ENCODE data around the gene MTERF4.

Gene MTERF4

GRCh38 chr2:241133436-241133820, 31.3 kb upstream of the MTERF4 start:
- DNase-seq = no peak

DNA sequence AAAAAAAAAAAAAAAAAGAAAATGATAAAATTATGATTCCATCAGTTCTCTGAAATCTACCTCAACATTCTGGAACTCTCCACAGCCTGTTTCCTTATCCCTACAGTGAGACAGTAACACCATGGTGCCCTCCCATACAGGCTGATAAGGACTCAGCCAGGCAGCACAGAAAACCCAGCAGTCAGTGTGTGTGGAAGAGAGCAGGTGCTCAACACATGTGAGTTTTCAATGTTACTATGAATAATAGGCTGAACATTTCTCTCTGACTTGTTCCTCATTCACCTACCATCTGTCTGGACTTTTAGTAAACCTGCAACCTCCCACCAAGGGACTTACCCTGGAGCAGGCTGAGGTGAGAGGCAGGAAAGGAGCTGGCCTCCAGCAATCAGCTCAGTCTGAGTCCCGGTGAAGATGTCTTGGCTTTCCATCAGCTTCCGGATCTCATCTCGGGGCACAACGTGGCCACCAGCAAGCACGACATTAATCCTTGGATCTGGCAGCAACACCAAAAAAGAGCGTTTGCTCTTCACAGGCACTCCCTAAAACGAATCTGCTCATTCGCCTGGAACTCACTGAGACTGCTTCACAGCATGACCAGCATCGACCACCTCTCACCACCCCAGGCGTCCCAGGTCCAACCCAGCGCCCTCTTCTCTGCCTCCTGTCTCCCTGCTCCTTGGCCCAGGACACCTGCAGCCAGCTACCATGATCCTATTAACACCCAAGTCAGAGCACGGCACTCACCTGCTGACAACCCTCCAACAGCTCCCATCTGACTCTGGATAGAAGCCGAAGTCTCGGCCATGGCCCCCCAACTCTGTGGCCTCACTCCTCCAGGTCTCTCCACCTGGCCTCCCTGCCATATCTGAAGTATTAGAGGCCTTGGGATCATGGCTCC, 30.7 kb upstream of the MTERF4 start:
- DNase-seq = no peak

DNA sequence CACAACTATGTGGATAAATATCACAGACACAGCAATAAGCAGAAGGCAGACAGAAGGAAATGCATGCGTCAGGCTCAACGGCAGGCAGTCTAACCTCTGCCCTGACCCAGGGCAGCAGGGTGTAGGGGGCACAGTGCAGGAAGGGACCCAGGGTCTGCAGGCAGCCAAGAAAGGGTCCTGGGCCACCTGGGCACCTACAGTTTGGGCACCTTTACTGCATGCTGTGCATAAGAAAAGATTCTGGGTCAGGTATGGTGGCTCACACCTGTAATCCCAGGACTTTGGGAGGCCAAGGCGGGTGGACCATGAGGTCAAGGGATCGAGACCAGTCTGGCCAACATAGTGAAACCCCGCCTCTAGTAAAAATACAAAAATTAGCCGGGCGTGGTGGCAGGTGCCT, 29.4 kb upstream of the MTERF4 start:
- no peak for DNase-seq

GRCh38 chr2:241130316-241130715, 28.2 kb upstream of the MTERF4 start:
- DNase-seq = no peak

DNA sequence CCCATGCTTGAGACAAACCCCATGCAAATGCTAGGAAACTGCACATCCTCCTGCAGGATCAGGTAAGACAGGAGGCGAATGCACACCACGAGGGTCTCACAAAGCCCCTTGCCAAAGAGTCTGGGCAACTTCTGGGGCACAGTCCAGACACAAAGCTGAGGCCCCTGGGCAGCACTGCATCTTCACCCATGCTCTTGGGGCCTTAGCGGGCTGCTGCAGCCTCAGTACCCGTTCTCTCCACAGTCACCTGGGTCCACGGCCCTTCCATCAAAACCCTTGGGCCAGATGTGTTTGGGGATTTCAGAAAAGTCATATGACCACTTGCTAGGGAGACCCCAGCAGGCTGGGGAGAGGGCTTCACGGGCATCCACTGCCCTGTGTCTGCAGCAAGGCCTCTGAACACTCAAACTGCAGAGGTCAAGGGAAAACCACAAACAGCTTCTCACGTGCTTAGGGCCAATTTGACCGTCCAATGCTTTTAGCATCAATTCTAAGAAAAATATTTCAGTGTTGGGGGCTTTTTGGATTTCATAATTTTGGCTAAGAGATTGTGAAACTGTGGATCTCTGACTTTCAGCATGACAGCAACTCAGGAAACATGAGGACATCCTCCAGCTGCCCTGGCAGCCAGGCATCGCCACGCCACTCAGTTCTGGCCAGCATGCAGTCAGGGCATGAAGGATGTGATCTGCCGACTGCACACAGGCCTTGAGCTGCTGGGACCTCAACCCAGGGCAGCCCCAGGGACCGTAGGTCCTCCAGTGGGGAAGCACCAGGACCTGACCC, 27.2 kb upstream of the MTERF4 start:
- no peak for DNase-seq

DNA sequence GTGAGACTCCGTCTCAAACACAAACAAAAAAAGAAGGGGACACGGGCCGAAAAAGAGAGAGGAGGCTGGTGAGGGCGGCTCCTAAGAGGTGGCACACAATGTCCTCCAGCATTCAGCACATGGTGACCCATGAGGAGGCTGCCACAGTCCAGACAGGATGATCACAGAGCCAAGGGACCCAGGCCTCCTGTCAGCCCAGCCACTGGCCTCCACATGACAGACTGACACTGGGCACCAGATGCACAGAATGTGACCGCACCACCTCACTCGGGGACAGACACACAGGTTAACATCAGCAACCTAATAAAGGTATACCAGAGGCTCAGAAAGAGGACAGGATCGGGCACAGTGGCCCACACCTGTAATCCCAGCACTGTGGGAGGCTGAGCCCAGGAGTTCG, 26.2 kb upstream of the MTERF4 start:
- DNase-seq = no peak

DNA sequence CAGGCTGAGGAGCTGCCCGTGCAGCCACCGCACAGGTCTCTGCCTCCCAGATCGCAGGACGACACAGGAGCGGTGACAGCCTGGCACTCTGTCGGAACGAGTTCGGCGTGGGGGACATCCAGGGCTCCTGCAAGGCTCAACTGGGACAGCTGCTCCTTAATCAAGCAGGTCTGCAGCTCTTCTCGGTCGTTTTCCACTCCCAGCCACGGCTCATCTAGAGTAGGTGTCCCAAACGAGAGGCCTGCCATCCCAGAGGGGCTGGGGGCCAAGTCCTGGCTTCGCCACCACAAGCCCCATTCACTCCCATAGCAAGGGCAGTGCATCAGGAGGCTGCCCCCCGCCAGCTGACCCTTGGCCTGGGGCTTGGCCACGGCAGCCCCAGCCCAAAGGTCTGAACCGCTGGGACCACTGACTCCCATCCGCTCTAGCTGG, 24.7 kb upstream of the MTERF4 start:
- DNase-seq = no peak

DNA sequence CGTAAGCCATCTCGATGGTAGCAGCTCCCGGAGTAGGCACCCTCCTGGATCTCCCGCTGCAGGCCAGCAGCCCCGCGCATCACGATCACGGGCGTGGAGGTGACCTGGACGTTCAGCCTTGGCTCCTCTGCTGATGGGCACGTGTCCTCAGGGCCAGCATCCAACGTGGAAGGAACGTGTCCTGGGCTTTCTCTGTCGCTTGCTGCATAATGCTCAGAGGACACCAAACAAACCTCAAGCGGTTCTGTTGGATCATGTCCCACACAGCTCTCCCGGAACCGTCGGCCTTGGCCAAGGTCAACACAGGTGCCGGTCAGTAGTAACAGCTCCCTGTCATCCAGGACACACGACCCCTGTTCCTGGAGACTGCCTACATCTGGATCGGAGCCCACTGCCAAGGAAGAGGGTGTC, 24.1 kb upstream of the MTERF4 start:
- DNase-seq = no peak

GRCh38 chr2:241125626-241126025, 23.5 kb upstream of the MTERF4 start:
- DNase-seq = no peak

GRCh38 chr2:241123816-241124536, 21.9 kb upstream of the MTERF4 start:
- no peak for DNase-seq

DNA sequence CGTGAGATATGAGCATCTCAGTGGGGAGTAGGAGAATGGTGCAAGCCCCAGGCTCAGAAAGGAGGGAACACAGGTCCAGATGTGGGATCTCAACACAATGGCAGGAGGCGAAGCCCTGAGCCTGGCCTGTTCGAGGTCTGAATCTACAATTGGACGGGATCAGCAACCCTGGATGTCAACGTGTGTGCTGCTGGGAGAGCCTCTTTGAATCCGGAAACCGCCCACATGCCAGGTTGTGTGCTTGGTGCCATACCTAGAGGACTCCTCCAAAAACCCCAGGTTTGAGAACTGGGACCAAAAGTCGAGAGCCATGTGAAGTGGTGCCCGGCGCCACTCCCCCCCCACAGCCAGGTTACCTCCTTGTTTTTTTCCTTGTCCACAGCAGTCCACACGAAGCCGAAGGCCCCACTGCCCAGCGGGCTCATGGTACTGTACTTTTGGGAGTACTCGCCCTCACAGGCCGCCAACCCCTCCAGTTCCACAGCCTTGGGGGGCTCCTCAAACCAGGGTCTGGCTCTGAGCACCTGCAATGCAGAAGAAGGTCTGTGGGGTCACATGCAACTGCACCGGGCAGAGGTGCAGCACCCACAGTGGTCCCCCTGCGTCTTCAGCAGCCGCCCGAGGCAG, 20.4 kb upstream of the MTERF4 start:
- no peak for DNase-seq

- DNase-seq = no peak
Observed at GRCh38 chr2:241121008-241121407, 18.9 kb upstream of the MTERF4 start.

GRCh38 chr2:241120440-241120839, 18.4 kb upstream of the MTERF4 start:
- no peak for DNase-seq

DNA sequence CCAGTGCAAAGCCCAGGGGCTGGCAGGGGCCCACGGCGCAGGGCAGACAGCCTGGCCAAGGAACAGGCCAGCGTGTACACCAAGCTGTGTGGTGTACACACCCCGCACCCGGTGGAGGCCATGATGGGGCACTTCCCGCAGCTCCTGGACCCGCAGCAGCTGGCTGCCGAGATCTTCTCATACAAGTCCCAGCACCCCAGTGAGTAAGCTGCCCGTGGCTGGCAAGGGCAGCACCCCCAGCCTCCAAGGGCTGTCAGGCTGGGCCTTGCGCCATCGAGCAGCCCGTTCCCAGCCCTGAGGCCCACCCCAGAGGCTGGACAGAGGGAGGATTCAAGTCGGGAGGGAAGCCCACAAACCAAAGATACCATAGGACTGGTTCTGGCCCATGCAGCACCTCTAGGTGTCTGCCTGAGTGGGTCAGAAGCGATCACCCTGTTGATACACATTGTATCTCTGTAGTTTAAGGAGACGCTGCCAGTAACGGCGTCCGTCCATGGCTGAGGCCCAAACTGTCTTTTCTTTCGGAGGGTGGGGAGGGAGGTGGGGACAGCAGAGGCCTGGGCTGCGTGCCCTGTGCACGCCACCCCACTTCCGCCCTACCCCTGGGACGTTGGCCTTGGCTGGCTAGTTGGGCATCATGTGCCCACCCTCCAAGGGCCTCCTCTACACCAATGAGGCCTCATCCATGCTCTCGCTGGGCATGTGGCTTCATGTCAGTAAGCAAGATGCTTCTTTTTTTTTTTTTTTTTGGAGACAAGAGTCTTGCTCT, 16.8 kb upstream of the MTERF4 start:
- no peak for DNase-seq

DNA sequence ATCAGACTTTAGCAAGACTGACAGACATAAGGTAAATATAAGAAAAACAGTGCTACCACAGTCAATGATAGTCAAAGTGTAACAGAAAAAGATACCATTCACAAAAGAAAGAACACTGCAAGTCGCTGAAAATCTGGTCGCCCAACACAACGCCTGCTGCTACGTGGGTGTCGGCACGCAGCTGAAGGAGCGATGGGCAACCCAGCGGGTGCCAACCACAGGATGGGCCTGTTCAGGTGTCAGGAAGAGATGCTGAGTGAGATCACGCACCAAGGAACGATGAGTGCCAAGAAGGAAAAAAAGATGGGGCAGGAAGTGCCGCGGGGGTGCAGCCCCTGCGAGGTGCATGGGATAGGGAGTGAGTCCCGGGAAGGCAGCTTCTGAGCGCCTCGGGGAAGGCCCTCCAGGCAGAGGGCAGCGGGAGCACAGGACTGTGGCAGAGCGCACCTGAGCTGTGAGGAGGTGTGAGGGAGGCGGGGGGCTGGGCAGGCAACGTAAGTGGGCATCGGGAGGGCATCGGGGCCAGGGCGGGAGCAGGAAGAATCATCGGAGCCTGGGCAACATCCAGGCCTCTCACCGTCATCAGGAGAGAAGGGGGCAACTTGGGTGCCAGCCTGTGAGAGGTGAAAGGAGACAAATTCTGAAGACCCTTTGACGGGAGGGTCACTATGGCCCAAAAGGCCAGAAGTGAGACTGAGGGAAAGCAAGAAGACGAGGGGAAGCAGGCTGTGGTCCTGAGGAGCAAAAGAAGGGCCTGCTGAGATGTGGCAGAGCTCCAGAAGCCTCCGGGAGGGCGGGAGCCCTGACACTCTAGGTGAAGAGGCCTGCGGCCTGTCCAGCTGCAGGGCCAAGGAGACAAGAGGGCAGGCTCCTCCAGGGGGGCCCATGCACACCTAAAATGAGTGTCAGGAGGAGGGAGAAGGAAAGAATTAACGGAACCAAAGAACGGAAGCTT, 14.8 kb upstream of the MTERF4 start:
- no peak for DNase-seq

DNA sequence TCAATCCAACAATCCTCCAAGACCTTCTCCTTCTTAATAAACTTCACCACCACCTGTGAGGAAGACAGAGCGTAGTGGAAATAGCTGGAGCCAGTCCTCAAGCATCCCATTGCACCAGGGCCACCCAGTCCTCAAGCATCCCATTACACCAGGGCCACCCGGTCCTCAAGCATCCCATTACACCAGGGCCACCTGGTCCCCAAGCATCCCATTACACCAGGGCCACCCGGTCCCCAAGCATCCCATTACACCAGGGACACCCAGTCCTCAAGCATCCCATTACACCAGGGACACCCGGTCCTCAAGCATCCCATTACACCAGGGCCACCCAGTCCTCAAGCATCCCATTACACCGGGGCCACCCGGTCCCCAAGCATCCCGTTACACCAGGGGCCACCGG, 13.3 kb upstream of the MTERF4 start:
- DNase-seq = no peak

DNA sequence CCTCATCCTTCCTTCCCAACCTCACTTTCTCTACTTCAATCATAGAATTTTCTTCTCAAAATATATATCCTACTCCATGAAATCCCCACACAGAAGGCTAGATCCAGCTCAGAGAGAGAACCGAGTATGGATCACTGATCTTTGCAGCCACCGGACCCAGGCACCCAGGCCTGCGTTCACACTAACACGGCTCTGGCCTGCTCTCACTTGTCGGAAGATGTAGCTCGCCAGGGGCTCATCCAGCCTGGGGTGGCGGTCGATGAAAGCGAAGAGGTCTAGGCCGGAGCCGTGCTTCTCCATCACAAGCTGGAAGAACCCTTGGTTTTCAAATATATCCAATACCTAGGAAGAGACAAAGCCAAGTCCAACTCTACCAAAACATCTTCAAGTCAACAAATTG, 12.7 kb upstream of the MTERF4 start:
- no peak for DNase-seq

DNA sequence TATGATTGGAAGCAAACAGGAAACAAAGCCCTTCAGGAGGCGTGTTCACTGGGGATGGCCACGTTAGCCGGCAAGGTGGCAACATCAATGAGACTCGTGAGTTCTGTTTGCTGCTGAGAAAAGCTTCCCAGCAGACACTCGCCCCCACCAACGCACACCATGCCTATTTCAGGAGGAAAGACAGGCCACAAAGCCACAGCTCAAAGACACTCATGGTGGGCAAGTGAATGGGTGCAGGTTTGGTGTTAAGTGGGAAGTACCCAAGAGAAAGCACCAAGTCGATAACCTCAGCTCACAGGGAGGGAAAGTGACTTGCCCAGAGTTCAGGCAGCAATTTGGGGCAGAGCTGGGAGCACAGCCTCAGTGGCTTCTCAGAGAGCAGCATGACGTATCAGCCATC, 10.5 kb upstream of the MTERF4 start:
- no peak for DNase-seq

GRCh38 chr2:241112046-241112445, 10.0 kb upstream of the MTERF4 start:
- DNase-seq = no peak

GRCh38 chr2:241111440-241111805, 9.3 kb upstream of the MTERF4 start:
- no peak for DNase-seq

Measured in NCI-H446 treated with DMSO at 0.1 percent for 48 hours (cell line).